ENCODE results near the gene F7. TPM values are rescaled to one million over a fixed set of nuclear protein-coding genes. Genes with fewer than 3 reads are reported as not detected.

Gene F7
- total and polyA plus RNA-seq, 12 donors: 0.04 to 0.45 (median 0.20) TPM; not detected in 7

DNA sequence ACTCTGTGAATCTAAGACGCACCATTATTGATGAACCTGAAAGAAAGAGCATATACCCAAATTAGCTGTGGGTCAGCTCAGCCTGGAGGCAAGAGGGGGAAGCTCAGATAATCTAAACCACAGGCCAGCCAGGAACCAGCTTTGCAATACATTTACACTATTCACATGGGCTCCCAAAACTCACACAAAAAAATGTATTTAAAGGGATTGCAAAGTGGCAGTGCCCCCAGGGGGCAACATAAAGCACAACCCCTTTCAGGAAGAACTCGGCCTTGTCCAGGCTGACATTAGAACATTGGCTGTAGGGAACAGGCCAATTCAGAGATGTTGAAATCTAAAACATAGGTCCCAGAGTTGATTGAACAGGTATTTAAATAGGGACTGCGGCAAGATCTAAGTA lies 49.6 kb downstream of the F7 start:
- TF ChIP-seq, protein P1, sequence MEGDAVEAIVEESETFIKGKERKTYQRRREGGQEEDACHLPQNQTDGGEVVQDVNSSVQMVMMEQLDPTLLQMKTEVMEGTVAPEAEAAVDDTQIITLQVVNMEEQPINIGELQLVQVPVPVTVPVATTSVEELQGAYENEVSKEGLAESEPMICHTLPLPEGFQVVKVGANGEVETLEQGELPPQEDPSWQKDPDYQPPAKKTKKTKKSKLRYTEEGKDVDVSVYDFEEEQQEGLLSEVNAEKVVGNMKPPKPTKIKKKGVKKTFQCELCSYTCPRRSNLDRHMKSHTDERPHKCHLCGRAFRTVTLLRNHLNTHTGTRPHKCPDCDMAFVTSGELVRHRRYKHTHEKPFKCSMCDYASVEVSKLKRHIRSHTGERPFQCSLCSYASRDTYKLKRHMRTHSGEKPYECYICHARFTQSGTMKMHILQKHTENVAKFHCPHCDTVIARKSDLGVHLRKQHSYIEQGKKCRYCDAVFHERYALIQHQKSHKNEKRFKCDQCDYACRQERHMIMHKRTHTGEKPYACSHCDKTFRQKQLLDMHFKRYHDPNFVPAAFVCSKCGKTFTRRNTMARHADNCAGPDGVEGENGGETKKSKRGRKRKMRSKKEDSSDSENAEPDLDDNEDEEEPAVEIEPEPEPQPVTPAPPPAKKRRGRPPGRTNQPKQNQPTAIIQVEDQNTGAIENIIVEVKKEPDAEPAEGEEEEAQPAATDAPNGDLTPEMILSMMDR (IDR thresholded peaks at IDR 0.05): no peak
- H3K4me3 ChIP-seq: no peak overlapping the region
- H3K9me3 ChIP-seq: peaks cover 0 to 10% (median 0%) of the 10 kb centered on the region in 11 donors
- H3K27me3 ChIP-seq: peaks cover 0 to 21% (median 11%) of the 10 kb centered on the region in 7 donors
- DNase-seq (no peak), ATAC-seq (no peak)
- peaks cover 8 to 25% (median 12%) of the 10 kb centered on the region in 9 donors for H3K4me1 ChIP-seq
- no peak overlapping the region for H3K27ac ChIP-seq
- WGBS, 2 donors: 80 to 89% methylated on average over 3 of the region's 3 CpGs
- intact Hi-C loops (cut with DNase I): loop anchor here in 2 of 10 donors (10.0 kb wide), 2 partner anchors 60 to 120 kb away; no protein-coding TSS in a partner anchor
- no peaks in the 10 kb centered on the region for H3K36me3 ChIP-seq

DNA sequence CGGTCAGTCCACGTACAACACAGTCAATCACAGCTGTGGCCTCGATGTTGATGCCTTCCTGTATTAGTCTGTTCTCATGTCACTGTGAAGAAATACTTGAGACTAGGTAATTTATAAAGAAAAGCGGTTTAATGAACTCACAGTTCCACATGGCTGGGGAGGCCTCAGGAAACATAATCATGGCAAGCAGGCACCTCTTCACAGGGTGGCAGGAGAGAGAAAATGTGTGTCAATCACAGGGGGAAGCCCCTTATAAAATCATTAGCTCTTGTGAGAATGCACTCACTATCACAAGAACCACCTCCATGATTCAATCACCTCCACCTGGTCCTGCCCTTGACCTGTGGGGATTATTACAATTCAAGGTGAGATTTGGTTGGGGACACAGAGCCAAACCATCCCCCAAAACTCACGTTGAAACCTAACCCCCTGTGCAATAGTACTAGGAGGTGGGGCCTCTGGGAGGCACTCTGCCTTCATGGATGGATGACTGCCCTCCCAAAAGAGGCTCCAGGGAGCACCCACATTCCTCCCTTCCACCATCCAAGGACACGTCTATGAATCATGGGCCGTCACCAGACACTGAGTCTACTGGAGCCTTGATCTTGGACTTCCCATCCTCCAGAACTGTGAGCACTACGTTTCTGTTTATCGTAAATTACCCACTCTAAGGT lies 50.5 kb downstream of the F7 start:
- peaks cover 0 to 10% (median 0%) of the 10 kb centered on the region in 11 donors for H3K9me3 ChIP-seq
- H3K4me3 ChIP-seq: no peak overlapping the region
- ATAC-seq (no peak), DNase-seq (no peak)
- H3K36me3 ChIP-seq: no peaks in the 10 kb centered on the region
- WGBS, 2 donors: 88 to 90% methylated on average over 9 of the region's 9 CpGs
- TF ChIP-seq, protein P1 (IDR thresholded peaks at IDR 0.05): no peak
- intact Hi-C loops (cut with DNase I): loop anchor here in 2 of 10 donors (10.0 kb wide), 2 partner anchors 59 to 121 kb away; no protein-coding TSS in a partner anchor
- H3K27me3 ChIP-seq: peaks cover 0 to 29% (median 20%) of the 10 kb centered on the region in 7 donors
- H3K27ac ChIP-seq: no peak overlapping the region
- peaks cover 8 to 25% (median 12%) of the 10 kb centered on the region in 9 donors for H3K4me1 ChIP-seq

DNA sequence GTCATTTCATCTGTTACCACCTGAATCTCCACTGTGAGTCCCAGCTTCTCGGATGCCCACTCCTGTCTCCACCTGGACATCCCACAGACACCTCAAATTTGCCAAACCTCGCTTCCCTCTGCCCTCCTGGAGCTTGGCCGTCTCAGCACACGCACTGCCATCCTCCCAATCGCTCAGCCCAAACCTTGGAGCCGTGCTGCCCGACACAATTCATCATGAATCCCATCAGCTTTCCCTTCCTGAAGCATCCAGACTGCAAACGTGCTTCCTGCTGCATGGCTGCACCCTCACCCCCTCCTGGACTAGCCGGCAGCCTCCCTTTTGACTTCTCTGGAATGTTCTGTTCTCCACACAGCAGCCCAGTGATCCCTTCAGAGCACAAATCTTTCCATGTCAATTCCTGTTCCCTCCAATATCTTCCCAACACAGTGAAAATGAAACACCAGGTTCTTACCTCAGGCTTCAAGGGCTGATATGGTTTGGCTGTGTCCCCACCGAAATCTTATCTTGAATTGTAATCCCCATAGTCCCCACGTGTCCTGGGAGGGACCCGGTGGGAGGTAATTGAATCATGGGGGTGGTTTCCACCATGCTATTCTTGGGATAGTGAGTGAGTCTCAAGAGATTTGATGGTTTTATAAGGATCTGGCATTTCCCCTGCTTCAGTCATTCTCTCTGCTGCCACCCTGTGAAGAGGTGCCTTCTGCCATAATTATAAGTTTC lies 51.8 kb downstream of the F7 start:
- TF ChIP-seq, protein P1 (IDR thresholded peaks at IDR 0.05): no peak
- peaks cover 0 to 10% (median 0%) of the 10 kb centered on the region in 11 donors for H3K9me3 ChIP-seq
- ATAC-seq (no peak), DNase-seq (no peak)
- intact Hi-C loops (cut with DNase I): loop anchor here in 2 of 10 donors (10.0 kb wide), 2 partner anchors 57 to 123 kb away; no protein-coding TSS in a partner anchor
- no peak overlapping the region for H3K4me3 ChIP-seq
- H3K36me3 ChIP-seq: no peaks in the 10 kb centered on the region
- peaks cover 8 to 18% (median 11%) of the 10 kb centered on the region in 9 donors for H3K4me1 ChIP-seq
- peaks cover 0 to 27% (median 25%) of the 10 kb centered on the region in 7 donors for H3K27me3 ChIP-seq
- H3K27ac ChIP-seq: no peak overlapping the region
- WGBS, 2 donors: 58 to 65% methylated on average over 12 of the region's 12 CpGs

DNA sequence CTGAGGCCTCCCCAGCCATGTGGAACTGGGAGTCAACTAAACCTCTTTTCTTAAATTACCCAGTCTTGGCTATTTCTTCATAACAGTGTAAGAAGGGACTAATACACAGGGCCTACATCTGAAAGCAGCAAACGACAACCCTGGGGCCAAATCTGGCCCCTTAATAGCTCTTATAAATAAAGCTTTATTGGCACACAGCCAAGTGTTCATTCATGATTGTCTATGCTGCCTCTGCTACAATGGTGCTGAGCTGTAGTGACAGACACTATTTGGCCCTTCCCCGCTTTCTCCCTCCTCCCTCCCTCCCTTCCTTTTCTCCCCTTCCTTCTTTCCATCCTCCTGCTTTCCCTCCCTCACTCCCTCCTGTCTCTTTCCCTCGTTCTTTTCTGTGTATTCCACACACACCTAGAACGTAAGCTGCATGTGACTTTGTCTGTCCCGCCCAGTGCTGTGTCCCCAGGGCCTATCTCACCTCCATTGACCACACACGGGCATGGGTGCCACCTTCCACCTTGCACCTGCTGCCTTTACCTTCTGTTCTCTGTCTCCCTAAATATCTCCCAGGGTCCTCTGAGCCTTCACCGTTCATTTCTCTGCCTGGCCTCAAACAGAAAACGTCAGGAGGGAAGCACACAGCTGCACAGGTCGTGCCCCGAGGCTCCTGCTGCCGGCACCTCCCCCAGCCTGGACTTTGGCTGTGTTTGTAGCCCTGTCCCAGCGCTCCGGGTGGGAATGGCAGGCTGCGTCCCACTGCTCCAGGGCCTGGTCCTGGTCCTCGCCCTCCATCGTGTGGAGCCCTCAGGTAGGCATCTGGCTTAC lies 52.5 kb downstream of the F7 start, which contains the start of gene PROZ:
Gene PROZ, plus strand, starts transcription at position 720 of the 819 bp plus-strand sequence. Its CDS starts 13 bp downstream, at position 733.
- H3K4me1 ChIP-seq: peaks cover 2 to 10% (median 5%) of the 10 kb centered on the region in 9 donors
- H3K27me3 ChIP-seq: peaks cover 0 to 30% (median 26%) of the 10 kb centered on the region in 7 donors
- TF ChIP-seq, protein P1 (IDR thresholded peaks at IDR 0.05): no peak
- no peak within 1 kb of the TSS for H3K27ac ChIP-seq
- peaks cover 0 to 10% (median 0%) of the 10 kb centered on the region in 11 donors for H3K9me3 ChIP-seq
- ATAC-seq: no peak
- 65 to 66% methylated on average over 16 of the region's 16 CpGs for whole genome bisulfite sequencing, 2 donors
- intact Hi-C loops (cut with DNase I): loop anchor here in 2 of 10 donors (10.0 kb wide), 2 partner anchors 57 to 123 kb away; no protein-coding TSS in a partner anchor
- no peak for DNase-seq
- no peaks in the 10 kb centered on the region for H3K36me3 ChIP-seq
- no peak within 1 kb of the TSS for H3K4me3 ChIP-seq

All from heart right ventricle (tissue), 16 donors.